ENCODE measurements around the gene SCART1. TPM values are rescaled to one million over a fixed set of nuclear protein-coding genes. Genes with fewer than 3 reads are reported as not detected.

Gene SCART1
- total and polyA plus RNA-seq, 2 of the 4 experiments (the other 2 are of a cell fraction) = 0.54 to 2.1 TPM

DNA sequence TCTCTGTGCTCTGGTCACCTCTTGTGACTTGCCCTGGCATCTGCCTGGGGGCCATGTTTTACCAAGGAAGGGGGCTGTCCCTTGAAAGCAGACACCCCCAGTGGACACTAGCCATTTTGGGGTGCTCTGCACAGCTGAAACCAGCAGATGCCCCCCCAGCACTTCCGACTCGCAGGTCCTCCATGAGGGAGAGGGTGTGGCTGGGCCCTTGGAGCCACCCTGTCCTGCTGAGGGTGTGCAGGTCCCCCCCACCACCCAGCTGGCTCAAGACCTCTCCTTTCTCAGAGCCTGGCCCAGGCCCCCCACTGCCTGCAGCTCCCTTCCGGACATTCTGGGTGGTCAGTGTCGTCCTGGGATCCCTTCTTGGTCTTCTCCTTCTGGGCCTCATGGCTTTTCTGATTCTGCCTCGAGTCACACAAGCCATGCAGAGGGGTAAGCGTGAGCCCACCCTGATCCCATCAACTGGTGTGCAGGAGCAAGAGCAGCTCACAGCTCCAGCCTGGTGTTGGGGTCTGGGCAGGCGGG lies 12.3 kb downstream of the SCART1 start:
- Histone ChIP-seq H3K23ac (ENCODE audit: low read depth, low read length) (no peak overlapping the region), H3K18ac (ENCODE audit: low read depth, low read length) (no peak overlapping the region), H3K9me3 (ENCODE audit: control insufficient read depth, insufficient read depth, low read length) (no peaks in the 10 kb centered on the region), H3K4me3 (ENCODE audit: insufficient read depth, low read depth, low read length) (no peak overlapping the region), H2AK9ac (replicated peaks; ENCODE audit: low read depth, low read length, poor library complexity) (peak overlapping the region; percentile 15), H2BK5ac (ENCODE audit: low read depth, low read length, poor library complexity, severe bottlenecking) (no peak overlapping the region), H2BK120ac (ENCODE audit: low read depth, low read length) (no peak overlapping the region), H3K4me2 (ENCODE audit: low read depth, low read length) (no peak overlapping the region), H3K14ac (replicated peaks; ENCODE audit: low read depth, low read length) (no peak overlapping the region), H3K9ac (ENCODE audit: low read depth, low read length) (no peak overlapping the region), H2AK5ac (ENCODE audit: low read depth, low read length) (no peak overlapping the region), H2BK20ac (ENCODE audit: low read depth, low read length) (no peak overlapping the region), H4K5ac (ENCODE audit: low read depth, low read length) (no peak overlapping the region), H2AFZ (replicated peaks; ENCODE audit: low read length, poor library complexity) (no peak overlapping the region), H4K20me1 (ENCODE audit: insufficient read depth, low read length) (no peaks in the 10 kb centered on the region), H3K79me1 (ENCODE audit: low read depth in 1 of 2, low read length in 2 of 2) (no peaks in the 10 kb centered on the region), H3K27me3 (ENCODE audit: control insufficient read depth, insufficient read depth, low read length) (no peaks in the 10 kb centered on the region), H3K36me3 (ENCODE audit: control insufficient read depth, insufficient read depth, low read length) (no peaks in the 10 kb centered on the region), H4K8ac (ENCODE audit: low read depth in 2 of 2, low read length in 2 of 2) (no peak overlapping the region), H3K9me1 (ENCODE audit: insufficient read depth, low read length) (no peaks in the 10 kb centered on the region), H4K91ac (ENCODE audit: insufficient read depth, low read depth, low read length) (no peak overlapping the region), H3K27ac (ENCODE audit: insufficient read depth, low read length) (no peak overlapping the region), H3K4ac (ENCODE audit: low read depth, low read length) (no peak overlapping the region), H2BK15ac (ENCODE audit: low read depth, low read length) (no peak overlapping the region), H3K56ac (ENCODE audit: extremely low read depth, insufficient read depth, low read length) (no peak overlapping the region), H3K4me1 (ENCODE audit: control insufficient read depth, insufficient read depth, low read length) (no peaks in the 10 kb centered on the region)
- TF ChIP-seq USF2 (IDR thresholded peaks at IDR 0.05; ENCODE audit: low read depth, low read length) (no peak), POLR2A (IDR thresholded peaks at IDR 0.05; ENCODE audit: low read depth, low read length) (no peak), CHD1 (IDR thresholded peaks at IDR 0.05; ENCODE audit: low read depth, low read length) (no peak), RFX5 (IDR thresholded peaks at IDR 0.05; ENCODE audit: low read depth, low read length) (no peak), CEBPB (IDR thresholded peaks at IDR 0.05; ENCODE audit: low read depth, low read length) (no peak), MAFK (IDR thresholded peaks at IDR 0.05; ENCODE audit: low read depth, low read length) (no peak), NFE2L2 (IDR thresholded peaks at IDR 0.05; ENCODE audit: low read depth, low read length) (no peak), MAZ (IDR thresholded peaks at IDR 0.05; ENCODE audit: borderline replicate concordance, low read depth, low read length) (no peak), RAD21 (IDR thresholded peaks at IDR 0.05; ENCODE audit: low read length) (no peak), BHLHE40 (IDR thresholded peaks at IDR 0.05; ENCODE audit: low read depth, low read length) (no peak), SMC3 (IDR thresholded peaks at IDR 0.05; ENCODE audit: low read depth, low read length) (no peak)
- TF ChIP-seq, protein P1, sequence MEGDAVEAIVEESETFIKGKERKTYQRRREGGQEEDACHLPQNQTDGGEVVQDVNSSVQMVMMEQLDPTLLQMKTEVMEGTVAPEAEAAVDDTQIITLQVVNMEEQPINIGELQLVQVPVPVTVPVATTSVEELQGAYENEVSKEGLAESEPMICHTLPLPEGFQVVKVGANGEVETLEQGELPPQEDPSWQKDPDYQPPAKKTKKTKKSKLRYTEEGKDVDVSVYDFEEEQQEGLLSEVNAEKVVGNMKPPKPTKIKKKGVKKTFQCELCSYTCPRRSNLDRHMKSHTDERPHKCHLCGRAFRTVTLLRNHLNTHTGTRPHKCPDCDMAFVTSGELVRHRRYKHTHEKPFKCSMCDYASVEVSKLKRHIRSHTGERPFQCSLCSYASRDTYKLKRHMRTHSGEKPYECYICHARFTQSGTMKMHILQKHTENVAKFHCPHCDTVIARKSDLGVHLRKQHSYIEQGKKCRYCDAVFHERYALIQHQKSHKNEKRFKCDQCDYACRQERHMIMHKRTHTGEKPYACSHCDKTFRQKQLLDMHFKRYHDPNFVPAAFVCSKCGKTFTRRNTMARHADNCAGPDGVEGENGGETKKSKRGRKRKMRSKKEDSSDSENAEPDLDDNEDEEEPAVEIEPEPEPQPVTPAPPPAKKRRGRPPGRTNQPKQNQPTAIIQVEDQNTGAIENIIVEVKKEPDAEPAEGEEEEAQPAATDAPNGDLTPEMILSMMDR (conservative IDR thresholded peaks at IDR 0.05; ENCODE audit: low read depth, low read length) = no peak
- CTCF ChIA-PET = no interaction called here
- dilution Hi-C loops (cut with HindIII; ENCODE audit: low sequenced_read_pairs, unreplicated experiment) = no loop called here
- in situ Hi-C loops (cut with MboI; ENCODE audit: low sequenced_read_pairs) = no loop called here
- 100% methylated on average over 1 of the region's 7 CpGs; no CpG with 5 or more reads in 1 of the 2 experiments for WGBS, 2 experiments (ENCODE audit: extremely low coverage in 2 of 2, insufficient read length in 1 of 2)
- intact Hi-C loops (cut with micrococcal nuclease) = no loop called here
- DNase-seq (no peak), ATAC-seq (ENCODE audit: low read depth) (no peak)
- POLR2A ChIA-PET (ENCODE audit: unreplicated experiment) = no interaction called here
- no TSS peak for BruUV-seq (replicated peaks)
